H1 (cell line): ENCODE results near the gene ICE1.

Experiments
- CEBPB ChIP-seq: IDR thresholded peaks from 2 replicates; pipeline ENCODE4 v1.6.1; 2012; ENCODE audit warnings: low read depth, low read length
- CTCF ChIP-seq, 3 experiments: IDR thresholded peaks; 1 replicate in 2 of 3; 2 replicates in 1 of 3; pipeline versions ENCODE4 v1.5.1 to v1.6.1; 2011; ENCODE audit warnings: low read length in 3 of 3, mild to moderate bottlenecking in 3 of 3, inconsistent platforms in 2 of 3, low read depth in 1 of 3, moderate library complexity in 1 of 3; ENCODE audit not compliant: insufficient read depth in 1 of 3; ENCODE audit errors: control extremely low read depth in 1 of 3
- EGR1 ChIP-seq: IDR thresholded peaks from 2 replicates; pipeline ENCODE4 v1.6.1; 2011; ENCODE audit warnings: low read depth, low read length, borderline replicate concordance
- EP300 ChIP-seq, 2 experiments: IDR thresholded peaks; 1 replicate in 1 of 2; 2 replicates in 1 of 2; pipeline ENCODE4 v1.6.1; 2011 to 2012; ENCODE audit warnings: low read depth in 2 of 2, low read length in 2 of 2, mild to moderate bottlenecking in 2 of 2, borderline replicate concordance in 1 of 2, inconsistent platforms in 1 of 2, moderate library complexity in 1 of 2
- EZH2 ChIP-seq: fragments of 200-600 bp; sonication (generic); IDR thresholded peaks from 2 replicates; pipeline ENCODE4 v1.7.1; 2012; ENCODE audit warnings: low read depth, mild to moderate bottlenecking, moderate library complexity, low read length, inconsistent platforms; ENCODE audit not compliant: severe bottlenecking
- NRF1 ChIP-seq: IDR thresholded peaks from 2 replicates; pipeline ENCODE4 v1.6.1; 2011; ENCODE audit warnings: mild to moderate bottlenecking, low read depth, low read length, improper control_type of control experiment
- SRF ChIP-seq: IDR thresholded peaks from 2 replicates; pipeline ENCODE4 v1.6.1; 2011; ENCODE audit warnings: mild to moderate bottlenecking, low read depth, low read length, moderate library complexity
- USF2 ChIP-seq: IDR thresholded peaks from 2 replicates; pipeline ENCODE4 v1.6.1; 2011; ENCODE audit warnings: low read length, improper control_type of control experiment

GRCh38 chr5:5422819-5423515 is 490 bp downstream of the ICE1 start:
- TF ChIP-seq EGR1: no peak
- no peak for TF ChIP-seq CTCF (IDR thresholded peaks at IDR 0.05; ENCODE audit: control extremely low read depth in 1 of 3, insufficient read depth in 1 of 3, low read depth in 1 of 3, low read length in 3 of 3)
- TF ChIP-seq EP300 (IDR thresholded peaks at IDR 0.05; ENCODE audit: borderline replicate concordance in 1 of 2, low read depth in 2 of 2, low read length in 2 of 2): no peak
- TF ChIP-seq USF2: no peak
- no peak for TF ChIP-seq CEBPB
- no peak for TF ChIP-seq SRF
- no peak for TF ChIP-seq EZH2
- no peak for TF ChIP-seq NRF1
